ENCODE results near the gene ALB. TPM values are rescaled to one million over a fixed set of nuclear protein-coding genes. Genes with fewer than 3 reads are reported as not detected.

The ALB gene
- total RNA-seq, 4 donors from 2014 or later, result 0.62 TPM; not detected in 3

GRCh38 chr4:73443224-73443623, 39.1 kb downstream of the ALB start:
- no peak overlapping the region for H3K27ac ChIP-seq
- no peak overlapping the region for H3K4me3 ChIP-seq
- intact Hi-C loops (cut with DNase I), result no loop called here
- TF ChIP-seq CTCF (IDR thresholded peaks at IDR 0.05) (no peak), POLR2A (IDR thresholded peaks at IDR 0.05) (no peak)
- peaks cover 0 to 4% (median 0%) of the 10 kb centered on the region in 3 donors for H3K4me1 ChIP-seq
- H3K36me3 ChIP-seq, result no peaks in the 10 kb centered on the region
- DNase-seq, result no peak
- no peaks in the 10 kb centered on the region for H3K9me3 ChIP-seq
- H3K27me3 ChIP-seq, result no peaks in the 10 kb centered on the region
- 76 to 83% methylated on average over 3 of the region's 3 CpGs for WGBS, 2 donors

- Histone ChIP-seq H3K9me3 (no peaks in the 10 kb centered on the region), H3K4me3 (no peak overlapping the region), H3K4me1 (peaks cover 0 to 14% (median 0%) of the 10 kb centered on the region in 3 donors), H3K27ac (no peak overlapping the region), H3K36me3 (no peaks in the 10 kb centered on the region), H3K27me3 (no peaks in the 10 kb centered on the region)
- DNase-seq, result no peak
- intact Hi-C loops (cut with DNase I), result no loop called here
- 84 to 85% methylated on average over 7 of the region's 7 CpGs for WGBS, 2 donors
- no peak for TF ChIP-seq CTCF (IDR thresholded peaks at IDR 0.05)
- no peak for TF ChIP-seq POLR2A (IDR thresholded peaks at IDR 0.05)
Measured at GRCh38 chr4:73445383-73446335, 41.6 kb downstream of the ALB start.

GRCh38 chr4:73446336-73446938, 42.4 kb downstream of the ALB start:
- no peaks in the 10 kb centered on the region for H3K27me3 ChIP-seq
- WGBS, 2 donors, result 12 to 15% methylated on average over 4 of the region's 4 CpGs
- H3K36me3 ChIP-seq, result no peaks in the 10 kb centered on the region
- H3K4me1 ChIP-seq, result peaks cover 0 to 16% (median 0%) of the 10 kb centered on the region in 3 donors
- no peaks in the 10 kb centered on the region for H3K9me3 ChIP-seq
- H3K4me3 ChIP-seq, result no peak overlapping the region
- no peak for TF ChIP-seq POLR2A (IDR thresholded peaks at IDR 0.05)
- TF ChIP-seq CTCF (IDR thresholded peaks at IDR 0.05), result peak; percentile 29 to 78 (median 54)
- H3K27ac ChIP-seq, result no peak overlapping the region
- no peak for DNase-seq
- intact Hi-C loops (cut with DNase I), result no loop called here

- H3K4me1 ChIP-seq, result peaks cover 0 to 16% (median 0%) of the 10 kb centered on the region in 3 donors
- no peaks in the 10 kb centered on the region for H3K27me3 ChIP-seq
- TF ChIP-seq CTCF (IDR thresholded peaks at IDR 0.05) (no peak), POLR2A (IDR thresholded peaks at IDR 0.05) (no peak)
- intact Hi-C loops (cut with DNase I), result no loop called here
- H3K4me3 ChIP-seq, result no peak overlapping the region
- H3K36me3 ChIP-seq, result no peaks in the 10 kb centered on the region
- no peak for DNase-seq
- no peak overlapping the region for H3K27ac ChIP-seq
- no peaks in the 10 kb centered on the region for H3K9me3 ChIP-seq
- 41 to 54% methylated on average over 4 of the region's 4 CpGs for WGBS, 2 donors
Measured at GRCh38 chr4:73447671-73448070, 43.6 kb downstream of the ALB start.

All from esophagus squamous epithelium (tissue), 5 donors.